WI38 (cell line): ENCODE data around the gene GLYR1.

Experiments used
- H3K4me3 ChIP-seq: 2 replicates; pipeline ENCODE4 v1.5.1; 2011; ENCODE audit warnings: low read depth, mild to moderate bottlenecking, control low read depth, low read length
- TF ChIP-seq, protein P1 (sequence below): IDR thresholded peaks from 2 replicates; pipeline ENCODE4 v1.5.1; 2012; ENCODE audit warnings: low read depth, mild to moderate bottlenecking, control low read depth, low read length

The GLYR1 gene

GRCh38 chr16:4884209-4884608, 37.1 kb upstream of the GLYR1 start:
- TF ChIP-seq, protein P1, sequence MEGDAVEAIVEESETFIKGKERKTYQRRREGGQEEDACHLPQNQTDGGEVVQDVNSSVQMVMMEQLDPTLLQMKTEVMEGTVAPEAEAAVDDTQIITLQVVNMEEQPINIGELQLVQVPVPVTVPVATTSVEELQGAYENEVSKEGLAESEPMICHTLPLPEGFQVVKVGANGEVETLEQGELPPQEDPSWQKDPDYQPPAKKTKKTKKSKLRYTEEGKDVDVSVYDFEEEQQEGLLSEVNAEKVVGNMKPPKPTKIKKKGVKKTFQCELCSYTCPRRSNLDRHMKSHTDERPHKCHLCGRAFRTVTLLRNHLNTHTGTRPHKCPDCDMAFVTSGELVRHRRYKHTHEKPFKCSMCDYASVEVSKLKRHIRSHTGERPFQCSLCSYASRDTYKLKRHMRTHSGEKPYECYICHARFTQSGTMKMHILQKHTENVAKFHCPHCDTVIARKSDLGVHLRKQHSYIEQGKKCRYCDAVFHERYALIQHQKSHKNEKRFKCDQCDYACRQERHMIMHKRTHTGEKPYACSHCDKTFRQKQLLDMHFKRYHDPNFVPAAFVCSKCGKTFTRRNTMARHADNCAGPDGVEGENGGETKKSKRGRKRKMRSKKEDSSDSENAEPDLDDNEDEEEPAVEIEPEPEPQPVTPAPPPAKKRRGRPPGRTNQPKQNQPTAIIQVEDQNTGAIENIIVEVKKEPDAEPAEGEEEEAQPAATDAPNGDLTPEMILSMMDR, result no peak
- H3K4me3 ChIP-seq, result no peak overlapping the region

GRCh38 chr16:4883501-4883900, 36.4 kb upstream of the GLYR1 start:
- TF ChIP-seq, protein P1, result no peak
- no peak overlapping the region for H3K4me3 ChIP-seq

DNA sequence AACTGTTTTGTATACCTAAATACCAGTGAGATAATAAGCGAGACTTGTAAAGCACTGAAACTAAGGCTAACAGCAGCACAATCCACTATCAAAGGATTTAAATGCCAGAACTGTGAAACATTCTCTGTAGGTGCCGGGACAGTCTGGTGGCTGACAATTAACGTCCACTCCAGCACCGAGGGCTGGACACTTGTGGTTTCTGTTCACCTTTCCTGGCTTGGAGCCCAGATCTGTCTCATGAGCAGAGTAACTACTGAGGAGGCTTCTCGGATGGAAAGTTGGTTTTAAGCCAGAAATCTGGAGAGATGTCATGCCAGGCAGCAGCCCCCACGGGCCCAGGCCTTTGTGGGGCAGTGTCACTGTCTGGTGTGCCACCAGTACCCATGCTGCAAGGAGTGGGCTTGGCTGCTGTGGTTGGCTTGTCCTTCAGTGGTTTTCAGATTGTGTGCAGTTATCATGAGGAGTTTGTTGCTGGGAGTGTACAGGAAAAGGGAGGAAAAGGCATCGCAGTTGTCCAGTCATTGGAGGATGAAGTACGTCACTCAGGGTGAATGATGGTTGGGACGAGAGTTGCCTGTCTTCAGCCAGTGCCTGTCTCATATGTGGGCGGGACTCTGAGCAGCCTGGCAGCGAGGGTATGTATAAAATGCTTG, 35.7 kb upstream of the GLYR1 start:
- no peak overlapping the region for H3K4me3 ChIP-seq
- TF ChIP-seq, protein P1, result no peak

- TF ChIP-seq, protein P1, result no peak
Measured at GRCh38 chr16:4882000-4882632, 35.0 kb upstream of the GLYR1 start.

DNA sequence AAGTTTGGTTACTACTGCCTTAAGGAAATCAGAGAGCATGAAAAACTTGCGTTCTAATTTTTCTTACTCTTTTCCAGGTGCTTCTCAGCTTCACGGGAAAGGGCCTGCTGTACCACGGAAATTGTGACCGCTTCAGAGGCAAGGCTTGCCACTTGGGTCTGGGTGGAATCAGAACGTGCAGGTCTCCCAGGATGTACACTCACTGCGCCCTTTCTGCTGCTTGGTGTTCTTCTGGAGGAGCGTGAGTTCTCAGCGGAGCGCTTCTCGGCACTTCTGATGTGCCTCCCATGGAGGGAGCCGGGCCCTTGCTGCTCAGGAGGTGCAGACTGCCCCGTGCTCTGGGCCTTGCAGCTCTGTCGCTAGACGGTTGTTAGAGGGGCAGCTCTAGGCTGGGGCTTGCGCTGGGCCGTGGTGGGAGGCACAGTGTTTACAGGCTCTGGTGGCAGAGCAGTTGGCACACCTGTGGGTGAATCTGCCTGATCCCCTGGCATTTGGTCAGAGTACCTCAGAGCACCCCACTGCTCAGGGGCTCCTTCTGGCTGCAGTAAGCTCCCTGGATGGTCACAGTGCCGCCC, 33.0 kb upstream of the GLYR1 start:
- no peak overlapping the region for H3K4me3 ChIP-seq
- TF ChIP-seq, protein P1, result no peak

More at GRCh38 chr16:4882000-4882632, 35.0 kb upstream of the GLYR1 start:
- no peak overlapping the region for H3K4me3 ChIP-seq

- TF ChIP-seq, protein P1, result no peak
- H3K4me3 ChIP-seq, result no peak overlapping the region
Measured at GRCh38 chr16:4879049-4879448, 32.0 kb upstream of the GLYR1 start.

DNA sequence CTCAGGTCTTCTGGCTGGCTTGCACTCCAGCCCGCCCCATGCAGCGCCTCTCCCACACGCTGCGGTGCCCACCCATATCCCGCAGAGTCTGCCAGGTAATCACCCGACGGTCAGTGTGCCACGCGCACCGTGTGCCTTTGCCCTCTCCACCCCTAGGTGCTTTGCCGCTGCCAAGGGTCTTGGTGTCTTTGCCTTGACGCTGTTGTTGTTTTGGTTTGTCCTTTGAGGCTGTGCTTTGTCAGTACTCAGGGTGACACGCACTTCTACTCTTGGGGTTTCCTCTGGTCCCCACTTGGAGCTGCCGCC, 30.2 kb upstream of the GLYR1 start:
- TF ChIP-seq, protein P1, result no peak
- H3K4me3 ChIP-seq, result no peak overlapping the region
